Thyroid gland (tissue), 4 donors: ENCODE results near the gene C1orf159.

Experiments used
- CTCF ChIP-seq, 6 experiments: fragments of 200-600 bp in 3 of 6; fragments of 450-650 bp in 3 of 6; sonication (generic) in 3 of 6; IDR thresholded peaks; one replicate each; pipeline ENCODE4 v1.5.1; 2016 to 2019; ENCODE audit warnings: antibody characterized with exemption in 6 of 6, mild to moderate bottlenecking in 2 of 6, inconsistent platforms in 1 of 6, moderate library complexity in 1 of 6
- POLR2A ChIP-seq, 2 donors: fragments of 450-650 bp; IDR thresholded peaks; one replicate each; pipeline ENCODE4 v1.6.1; 2017; ENCODE audit warnings: antibody characterized with exemption in 2 of 2, mild to moderate bottlenecking in 2 of 2, moderate library complexity in 1 of 2

GRCh38 chr1:1117469-1117831, 1.6 kb upstream of the C1orf159 start:
- TF ChIP-seq POLR2A (IDR thresholded peaks at IDR 0.05) (no peak), CTCF (IDR thresholded peaks at IDR 0.05) (no peak)
